Epithelial cell of prostate (primary cell): ENCODE data around the gene NLGN4X.
A peak's percentile ranks its signal among the peaks of the same experiment; 100 is the strongest.

Experiments used
- DNase-seq: peaks from one replicate; pipeline ENCODE4 v3.0.0-alpha.2; 2011; ENCODE audit warnings: low read depth, low spot score
- H3K27ac ChIP-seq: fragments of 450-650 bp; 2 replicates; pipeline ENCODE4 v1.5.1; 2017; ENCODE audit warnings: mild to moderate bottlenecking

NLGN4X gene

DNA sequence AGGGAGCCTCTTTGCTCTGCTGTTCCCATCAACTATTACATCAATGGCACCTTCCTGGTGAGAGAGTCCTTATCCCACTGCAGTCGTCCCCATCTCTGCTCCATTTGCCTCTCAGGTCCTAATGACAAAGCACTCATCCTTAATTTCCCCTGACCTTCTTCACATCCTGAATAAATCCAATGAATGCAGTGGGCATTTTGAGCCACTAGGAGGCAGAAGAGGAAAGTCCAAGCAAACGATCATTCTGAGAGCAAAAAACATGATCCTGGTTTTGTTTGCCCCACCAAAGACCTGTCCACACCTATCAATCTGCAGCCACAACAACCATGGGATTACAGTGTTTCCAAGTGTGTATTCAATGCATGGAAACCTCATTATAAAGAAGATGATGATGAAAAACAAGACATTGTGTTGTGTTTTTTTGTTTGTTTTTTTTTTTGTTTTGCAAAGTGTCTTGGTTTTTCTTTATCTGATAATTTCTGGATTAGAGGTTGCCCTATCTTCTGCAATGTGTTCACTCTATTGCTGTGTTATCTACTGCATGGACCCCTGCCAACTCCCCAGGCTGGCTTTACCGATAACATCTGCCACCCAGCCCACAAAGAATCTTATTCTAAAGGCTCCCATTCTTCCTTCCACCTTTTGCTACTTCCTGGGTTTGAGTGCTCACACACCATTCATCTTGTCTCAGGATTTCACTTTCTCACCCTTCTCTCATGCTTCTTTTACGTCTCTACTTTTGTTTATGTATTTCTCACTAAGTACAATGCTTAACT lies 207.2 kb downstream of the NLGN4X start:
- no peak overlapping the region for H3K27ac ChIP-seq
- no peak for DNase-seq

DNA sequence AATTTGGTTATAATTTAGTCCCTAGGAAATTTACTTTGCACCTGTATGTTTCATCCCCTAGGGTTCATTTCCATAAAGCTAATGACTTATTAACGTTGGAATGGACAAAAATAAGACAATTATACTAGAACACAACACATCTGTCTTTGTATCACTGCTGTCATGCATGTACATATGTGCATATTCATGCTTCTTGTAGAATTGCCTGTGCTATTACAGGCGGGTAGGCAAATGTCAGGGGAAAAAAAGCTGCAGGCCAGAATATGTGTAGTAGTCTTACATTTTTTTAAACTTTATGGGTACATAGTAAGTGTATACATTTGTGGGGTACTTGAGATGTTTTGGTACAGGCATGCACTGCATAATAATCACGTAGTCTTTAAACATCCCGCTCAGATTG lies 209.6 kb downstream of the NLGN4X start:
- no peak overlapping the region for H3K27ac ChIP-seq
- no peak for DNase-seq

DNA sequence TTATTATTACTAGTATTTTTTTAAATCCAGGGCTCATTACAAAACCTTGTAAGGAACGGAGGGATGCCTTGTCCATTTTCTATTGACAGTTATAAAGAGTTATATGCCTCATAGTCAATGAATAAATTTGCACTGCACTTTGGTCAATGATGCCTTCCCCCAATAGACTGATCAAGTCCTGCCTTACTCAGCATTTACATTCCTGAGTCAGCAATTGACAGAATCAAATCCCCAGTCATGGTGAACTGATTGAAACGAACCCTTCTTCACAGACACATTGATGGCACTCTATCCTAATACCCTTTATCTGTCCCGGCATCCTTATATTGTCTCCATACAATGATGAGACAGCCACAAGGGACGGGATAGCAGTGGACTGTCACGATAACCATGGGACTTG lies 213.2 kb downstream of the NLGN4X start:
- no peak overlapping the region for H3K27ac ChIP-seq
- DNase-seq, result no peak

DNA sequence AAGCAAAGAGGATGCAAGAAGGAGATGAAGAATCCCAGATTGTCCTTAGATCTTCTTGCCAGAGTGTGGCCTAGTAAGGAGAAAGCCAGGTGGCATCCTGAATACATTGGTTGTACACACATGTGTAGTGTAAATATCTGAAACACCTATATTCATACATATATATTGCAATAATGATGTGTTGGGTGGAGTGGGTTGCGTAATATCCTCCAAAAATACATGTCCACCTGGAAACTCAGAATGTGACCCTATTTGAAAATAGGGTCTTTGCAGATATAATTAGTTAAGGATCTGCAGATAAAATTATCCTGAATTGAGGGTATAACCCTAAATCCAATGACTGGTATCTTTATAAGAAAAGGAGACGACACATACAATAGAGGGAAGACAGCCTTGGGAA lies 216.3 kb downstream of the NLGN4X start:
- no peak overlapping the region for H3K27ac ChIP-seq
- no peak for DNase-seq

DNA sequence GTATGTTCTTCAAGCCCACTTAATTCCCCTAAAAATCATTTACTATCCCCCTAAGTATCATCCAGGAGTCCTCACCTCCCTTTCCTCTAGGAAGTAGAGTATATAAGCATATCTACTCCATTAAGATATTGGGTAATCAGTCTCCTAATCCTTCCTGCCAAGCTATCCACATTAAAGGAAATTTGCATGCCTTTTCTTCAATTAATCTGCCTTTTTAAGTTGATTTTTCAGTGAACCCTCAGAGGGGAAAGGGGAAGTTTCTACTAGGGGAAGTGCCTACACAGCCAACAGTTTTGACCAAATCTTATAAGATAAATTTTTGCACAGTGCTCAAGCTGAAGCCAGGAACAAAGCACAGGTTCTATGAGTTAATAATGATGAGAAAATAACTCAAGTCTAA lies 222.8 kb downstream of the NLGN4X start:
- no peak overlapping the region for H3K27ac ChIP-seq
- no peak for DNase-seq

DNA sequence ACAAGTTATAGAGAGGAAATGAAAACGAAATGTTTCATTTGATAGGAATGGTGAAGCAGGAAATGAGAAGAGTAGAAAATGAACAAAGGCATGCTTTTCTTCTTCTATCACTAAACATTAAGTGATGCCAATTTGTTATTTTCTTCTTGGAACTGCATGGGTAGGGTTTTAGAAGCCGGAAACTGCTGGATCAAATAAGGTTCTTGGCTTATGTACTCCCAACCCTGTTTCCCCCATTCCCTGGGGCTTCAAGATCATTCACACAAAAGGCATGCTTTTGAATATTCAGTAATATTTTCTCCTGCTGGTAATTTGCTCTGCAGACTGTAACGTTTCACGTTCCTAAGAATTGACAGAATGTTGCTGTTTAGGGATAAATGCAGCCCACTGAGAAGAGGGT lies 224.1 kb downstream of the NLGN4X start:
- DNase-seq, result no peak
- no peak overlapping the region for H3K27ac ChIP-seq

DNA sequence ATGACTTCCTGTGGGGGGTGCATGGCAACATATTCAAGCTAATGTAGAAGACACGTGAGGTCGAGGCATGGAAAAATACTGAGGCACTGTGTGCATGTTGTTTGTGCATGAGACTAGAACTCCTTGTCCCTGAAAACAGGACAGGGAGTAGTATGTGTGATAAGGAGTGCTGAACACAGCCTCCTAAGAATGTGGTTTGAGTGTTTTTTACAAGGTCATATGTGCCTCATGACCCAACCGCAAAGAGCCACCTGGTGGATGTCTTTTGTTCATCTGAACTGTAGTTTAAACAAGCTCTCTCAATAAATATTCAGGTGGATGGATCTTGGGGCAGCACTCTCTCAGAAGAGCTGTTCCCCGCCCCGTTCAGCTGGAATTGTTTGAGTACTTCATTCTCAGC lies 226.6 kb downstream of the NLGN4X start:
- no peak overlapping the region for H3K27ac ChIP-seq
- no peak for DNase-seq

DNA sequence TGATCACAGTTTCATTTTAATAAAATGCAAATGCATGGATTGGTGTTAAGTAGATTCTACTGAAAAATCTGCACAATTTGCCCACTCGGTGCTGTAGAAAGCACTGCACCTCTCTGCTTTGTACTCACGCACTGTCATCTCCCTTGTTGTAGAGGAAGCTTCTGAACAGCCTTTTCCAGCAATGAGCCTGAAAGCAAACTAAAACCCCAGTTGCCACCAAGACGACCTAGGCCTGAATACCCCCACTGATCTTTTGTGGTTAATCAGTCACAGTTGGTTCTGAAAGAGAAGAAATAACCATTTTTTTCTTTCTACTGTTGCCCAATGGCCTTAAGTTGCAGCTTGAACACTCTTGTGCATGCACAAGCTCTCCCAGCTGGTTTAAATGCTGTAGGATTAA lies 229.8 kb downstream of the NLGN4X start:
- DNase-seq, result no peak
- H3K27ac ChIP-seq, result no peak overlapping the region

DNA sequence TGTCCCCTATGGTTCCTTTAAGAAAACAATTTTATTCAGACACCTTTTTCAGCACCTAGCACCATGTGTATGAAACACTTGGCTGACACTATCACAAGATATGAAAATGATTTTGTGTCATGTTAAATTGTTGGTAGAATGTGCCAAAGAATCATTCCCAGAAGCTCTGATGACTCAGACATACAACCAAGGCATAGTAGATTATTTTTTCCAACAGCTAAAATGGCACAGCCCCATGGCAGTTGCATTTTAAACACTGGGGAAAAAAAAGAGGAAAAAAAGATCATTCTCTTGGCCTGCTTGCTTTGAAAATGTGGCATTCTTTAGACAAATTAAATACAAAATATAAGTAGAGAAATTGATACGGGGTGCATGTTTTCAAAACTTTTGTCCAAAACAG lies 230.2 kb downstream of the NLGN4X start:
- no peak overlapping the region for H3K27ac ChIP-seq
- no peak for DNase-seq

DNA sequence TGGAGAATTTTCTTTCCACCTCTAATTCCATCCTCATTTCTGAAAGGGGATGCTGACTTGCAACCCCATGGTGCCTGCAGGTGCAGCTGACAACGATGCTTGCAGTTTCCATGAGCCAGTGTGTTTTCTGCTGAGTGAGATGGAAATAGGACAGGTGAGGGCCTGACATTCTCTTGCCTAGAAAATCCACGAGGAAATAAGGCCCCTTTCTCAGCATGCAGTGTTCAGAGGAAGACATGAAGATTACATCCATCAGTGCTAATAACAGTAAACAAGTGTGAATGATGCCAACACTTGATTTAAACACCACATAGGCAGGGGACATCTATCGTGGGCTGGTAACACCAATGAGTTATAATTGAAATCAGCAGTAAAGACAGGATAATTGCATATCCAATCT lies 237.3 kb downstream of the NLGN4X start:
- no peak overlapping the region for H3K27ac ChIP-seq
- no peak for DNase-seq

DNA sequence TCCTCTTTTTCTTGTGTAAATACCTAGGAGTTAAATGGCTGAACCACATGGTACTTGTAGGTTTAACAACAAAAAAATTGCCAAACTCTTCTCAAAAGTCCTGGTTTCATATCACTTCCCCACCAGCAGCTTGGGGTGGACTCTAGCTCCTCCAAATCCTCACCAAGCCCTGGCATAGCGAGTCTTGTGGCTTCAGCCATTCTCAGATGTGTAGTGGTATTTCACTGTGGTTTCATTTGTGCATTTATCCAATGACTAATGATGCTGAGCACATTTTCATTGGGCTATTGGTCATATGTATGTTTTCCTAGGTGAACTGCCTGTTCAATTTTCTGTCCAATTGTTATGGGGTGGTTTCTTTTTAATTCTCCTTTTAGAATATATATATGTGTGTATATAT lies 249.3 kb downstream of the NLGN4X start:
- no peak for DNase-seq
- no peak overlapping the region for H3K27ac ChIP-seq

DNA sequence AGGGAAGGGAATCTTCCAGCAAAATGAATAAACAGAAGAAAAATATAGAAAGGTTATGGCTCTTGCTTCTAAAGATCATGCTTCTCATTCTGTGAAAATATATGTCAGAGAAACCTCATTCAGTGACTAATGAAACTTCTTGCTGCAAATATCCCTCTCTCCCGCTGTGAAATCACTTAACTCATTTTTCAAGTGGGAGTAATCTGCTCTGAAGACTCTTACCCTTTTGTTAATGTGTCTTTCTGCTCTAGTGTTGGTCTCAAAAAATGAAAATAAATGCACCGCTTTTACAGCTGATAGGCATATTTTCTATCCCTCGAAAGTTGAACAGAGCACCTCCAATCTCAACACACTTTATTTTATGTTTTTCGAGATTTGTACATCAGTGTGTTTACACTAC lies 252.3 kb downstream of the NLGN4X start:
- H3K27ac ChIP-seq, result no peak overlapping the region
- no peak for DNase-seq

DNA sequence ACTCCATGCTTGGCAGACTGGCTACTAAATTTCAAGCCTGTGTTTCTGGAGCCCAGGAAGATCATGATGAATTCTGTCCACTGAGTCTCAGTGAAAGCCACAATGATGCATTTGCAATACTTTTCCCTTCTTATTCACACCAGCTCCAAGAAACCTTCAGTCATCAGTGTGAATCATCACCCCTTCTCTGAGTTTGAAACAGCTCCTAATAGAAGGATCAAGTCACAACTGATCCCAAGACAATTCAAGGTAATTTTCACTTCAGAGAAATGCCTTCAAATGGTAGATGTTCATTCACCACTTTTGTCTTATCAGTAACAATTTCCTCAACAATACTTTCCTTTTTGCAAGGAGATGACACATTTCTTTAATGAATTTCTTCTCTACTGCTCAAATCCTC lies 257.4 kb downstream of the NLGN4X start:
- DNase-seq, result peak; percentile 0
- no peak overlapping the region for H3K27ac ChIP-seq

DNA sequence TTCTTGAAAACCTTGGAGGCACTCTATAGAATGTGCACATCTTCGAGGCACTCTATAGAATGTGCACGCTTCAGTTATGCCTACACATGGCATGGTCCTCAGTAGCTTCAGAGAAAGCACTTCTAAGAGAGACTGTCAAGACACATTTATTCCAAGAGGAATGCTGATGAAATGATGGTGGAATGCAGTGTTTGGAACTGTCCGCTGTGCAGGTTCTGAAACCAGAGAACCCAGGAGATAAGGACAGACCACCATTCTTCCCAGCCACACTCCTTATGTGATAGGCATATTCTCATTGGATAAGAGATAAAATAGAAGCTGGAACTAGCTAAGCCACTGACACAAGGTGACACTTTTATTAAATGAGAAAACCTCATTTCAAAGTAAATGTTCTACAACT lies 263.3 kb downstream of the NLGN4X start:
- no peak for DNase-seq
- no peak overlapping the region for H3K27ac ChIP-seq

DNA sequence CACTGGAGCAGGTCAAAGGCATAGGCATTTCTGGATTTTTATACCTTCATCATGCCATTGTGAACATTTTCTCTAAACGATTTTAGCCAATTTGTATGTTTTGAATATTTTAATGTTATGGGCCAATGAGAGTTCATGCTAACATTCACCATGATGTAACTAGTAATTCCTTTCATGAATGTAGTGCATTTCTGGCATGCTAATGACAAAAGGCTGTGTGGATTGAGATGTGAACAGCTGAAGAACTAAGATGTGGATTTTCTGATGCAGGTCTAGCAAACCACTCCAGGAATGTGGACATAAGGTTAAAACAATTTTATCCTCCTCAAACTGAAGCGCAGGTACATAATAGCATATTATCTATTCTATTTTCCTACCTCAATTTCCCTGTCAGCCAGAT lies 269.4 kb downstream of the NLGN4X start:
- no peak overlapping the region for H3K27ac ChIP-seq

DNA sequence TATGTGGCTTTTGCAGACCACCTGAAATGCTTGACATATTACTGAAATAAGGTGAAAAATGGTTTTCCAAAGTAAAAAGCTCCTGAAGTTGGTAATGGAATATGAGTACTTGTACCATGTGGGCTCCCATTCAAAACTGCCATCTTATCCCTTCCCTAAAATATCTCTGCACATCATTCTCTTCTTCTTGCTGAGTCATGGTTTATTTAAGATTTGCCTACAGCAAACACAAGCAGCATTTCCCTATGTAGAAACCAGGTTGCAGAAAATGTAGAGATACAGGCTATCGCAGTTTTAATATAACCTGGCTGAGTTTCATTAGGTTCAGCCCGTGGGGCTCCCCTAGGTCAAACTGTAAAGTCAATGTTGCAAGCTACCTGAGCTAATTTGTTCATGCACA lies 270.1 kb downstream of the NLGN4X start:
- DNase-seq, result no peak
- H3K27ac ChIP-seq, result no peak overlapping the region

More for the DNA sequence above, 269.4 kb downstream of the NLGN4X start:
- DNase-seq, result no peak

DNA sequence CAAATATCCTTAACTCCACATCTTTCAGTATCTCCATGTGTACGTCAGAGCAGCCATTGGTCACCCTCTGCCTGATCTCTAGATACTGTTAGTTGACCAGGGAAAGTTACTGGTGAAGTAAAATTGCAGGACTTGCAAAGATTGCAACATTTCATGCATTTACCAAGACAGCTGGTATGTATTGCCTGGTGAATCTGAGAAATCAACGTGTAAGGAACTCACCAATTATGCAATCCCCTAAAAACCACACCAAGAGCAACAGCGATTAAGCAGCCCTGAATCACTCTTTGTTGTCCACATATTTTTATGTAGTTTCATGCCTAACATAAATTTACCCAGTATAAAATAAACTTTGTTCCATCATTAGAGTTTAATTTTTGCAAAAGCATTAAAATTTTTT lies 271.2 kb downstream of the NLGN4X start:
- DNase-seq, result no peak
- H3K27ac ChIP-seq, result no peak overlapping the region

DNA sequence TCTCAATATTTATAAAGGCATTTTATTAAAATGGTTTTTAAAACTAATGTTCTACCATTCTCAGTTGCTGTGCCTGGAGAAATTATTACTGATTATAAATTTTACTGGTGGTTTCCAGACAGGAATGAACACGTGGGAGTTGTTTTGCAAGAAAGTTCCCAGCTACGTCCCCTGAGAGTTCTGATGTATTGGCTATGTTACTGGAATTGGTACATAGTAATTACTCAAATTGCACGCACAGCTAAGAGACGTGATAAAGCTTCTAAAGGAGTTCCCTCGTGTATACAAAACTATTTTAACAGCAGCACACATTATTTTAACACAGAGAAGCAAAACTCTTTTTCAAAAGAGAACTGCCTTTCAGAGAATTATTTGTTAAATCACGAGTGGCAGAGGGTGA lies 292.2 kb downstream of the NLGN4X start:
- H3K27ac ChIP-seq, result no peak overlapping the region
- no peak for DNase-seq

DNA sequence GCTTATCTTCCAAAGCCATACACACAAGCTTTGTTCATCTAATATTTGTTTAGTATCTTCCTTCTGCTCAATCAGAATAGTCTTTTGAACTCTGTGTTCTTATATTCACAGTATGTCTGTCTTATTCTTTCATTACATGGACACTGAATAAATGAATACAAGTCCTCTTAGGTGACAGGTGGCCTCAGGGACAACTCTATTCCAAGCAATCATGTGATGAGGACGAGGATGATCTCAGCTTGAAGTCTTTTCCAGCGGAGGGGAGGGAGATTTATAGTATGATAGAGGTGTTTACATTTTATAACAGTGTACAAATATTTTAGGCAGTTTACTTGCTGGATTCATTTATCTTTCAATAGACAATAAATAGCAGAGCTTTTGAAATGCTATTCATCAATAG lies 300.4 kb downstream of the NLGN4X start:
- DNase-seq, result no peak
- H3K27ac ChIP-seq, result no peak overlapping the region

DNA sequence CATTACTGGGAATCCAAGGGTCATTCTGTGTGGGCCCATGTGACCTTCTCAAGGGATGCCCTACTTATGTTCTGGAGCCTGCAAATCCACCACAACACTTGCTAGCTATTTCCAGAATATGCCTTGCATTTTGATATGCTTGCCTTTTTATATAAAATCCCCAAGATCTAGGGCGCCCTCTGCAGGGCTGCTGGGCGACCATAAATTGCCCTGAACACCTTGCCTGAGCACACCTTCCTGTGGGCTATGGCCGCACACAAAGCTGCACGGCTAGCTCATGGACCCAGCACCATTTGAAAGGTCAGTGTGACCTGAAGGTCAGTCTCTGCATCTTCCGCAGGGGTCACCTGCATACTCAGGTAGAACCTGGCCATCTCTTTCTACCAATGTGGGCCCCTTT lies 311.7 kb downstream of the NLGN4X start:
- DNase-seq, result no peak
- H3K27ac ChIP-seq, result no peak overlapping the region

DNA sequence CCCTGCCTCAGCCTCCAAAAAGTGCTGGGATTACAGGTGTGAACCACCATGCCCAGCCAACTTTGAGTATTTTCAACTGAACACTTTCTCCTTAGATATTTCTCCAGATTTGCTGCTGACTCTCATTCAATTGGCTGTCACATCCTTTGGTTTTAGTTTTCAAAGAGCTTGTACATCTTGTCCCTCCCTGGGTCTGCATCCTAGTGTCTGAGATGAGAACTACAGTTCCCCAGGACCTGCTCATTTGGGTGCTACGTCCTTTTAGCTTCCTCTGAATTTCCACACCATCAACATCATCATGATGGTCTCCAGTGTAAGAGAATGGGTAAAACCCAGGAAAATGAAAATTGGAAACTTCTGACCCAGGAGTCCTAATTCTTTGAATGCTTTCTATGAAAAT lies 312.9 kb downstream of the NLGN4X start:
- no peak overlapping the region for H3K27ac ChIP-seq

DNA sequence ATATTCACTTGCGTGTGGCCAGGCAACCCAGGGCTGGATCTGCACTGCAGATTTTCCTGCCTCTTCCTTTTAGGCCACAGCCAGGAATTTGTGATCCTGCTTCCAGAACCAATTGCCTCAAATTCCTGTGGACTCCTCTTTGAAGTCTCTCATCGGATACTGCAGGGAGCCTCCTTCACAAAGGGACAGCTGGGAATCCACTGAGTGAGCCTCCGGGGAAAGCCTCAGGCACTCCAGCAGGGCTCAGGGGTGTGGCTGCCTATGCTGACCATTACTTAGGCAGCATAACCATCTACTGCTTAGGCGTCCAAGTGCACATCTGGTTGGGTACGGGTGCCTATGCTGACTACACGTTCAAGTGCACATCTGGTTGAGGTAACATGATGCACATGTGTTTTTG lies 321.5 kb downstream of the NLGN4X start:
- no peak for DNase-seq
- no peak overlapping the region for H3K27ac ChIP-seq

More for the DNA sequence above, 312.9 kb downstream of the NLGN4X start:
- DNase-seq, result no peak
